Testis (tissue), 2 donors: ENCODE measurements around the gene LMX1A.

Experiments used
- CTCF ChIP-seq, 3 experiments: fragments of 450-650 bp in 2 of 3; fragments of 200-600 bp in 1 of 3; sonication (generic) in 1 of 3; IDR thresholded peaks; one replicate each; pipeline ENCODE4 v1.5.1; 2016 to 2019; ENCODE audit warnings: antibody characterized with exemption in 3 of 3, mild to moderate bottlenecking in 2 of 3, moderate library complexity in 1 of 3
- POLR2A ChIP-seq: fragments of 450-650 bp; IDR thresholded peaks from one replicate; pipeline ENCODE4 v1.6.1; 2017; ENCODE audit warnings: antibody characterized with exemption, mild to moderate bottlenecking, moderate library complexity

GRCh38 chr1:165395901-165396300 lies 39.4 kb upstream of the LMX1A start:
- TF ChIP-seq POLR2A (no peak), CTCF (IDR thresholded peaks at IDR 0.05) (no peak)
